BJ (cell line): ENCODE data around the gene BMAL1. TPM values are rescaled to one million over a fixed set of nuclear protein-coding genes. Genes with fewer than 3 reads are reported as not detected.

Experiments
- CTCF ChIA-PET: fragments of 350-600 bp; formaldehyde crosslinking; extraction: SDS; loops from one replicate; lab custom pipeline; 2021; ENCODE audit warnings: antibody characterized with exemption, inconsistent platforms; lab: Yijun Ruan, JAX
- POLR2A ChIA-PET: fragments of 300-600 bp; sonication (Branson Sonifier 250); formaldehyde crosslinking; extraction: SDS; loops from one replicate; lab custom pipeline; 2021; ENCODE audit warnings: antibody characterized with exemption; lab: Charles Lee
- DNase-seq: peaks from one replicate; pipeline ENCODE4 v3.0.0-alpha.2; 2011; ENCODE audit warnings: low read depth
- H3K27me3 ChIP-seq: 2 replicates; pipeline ENCODE4 v1.6.0; 2011; ENCODE audit warnings: low read length; ENCODE audit not compliant: control insufficient read depth, insufficient read depth
- H3K36me3 ChIP-seq: 2 replicates; pipeline ENCODE4 v1.5.1; 2011; ENCODE audit warnings: low read length; ENCODE audit not compliant: control insufficient read depth, insufficient read depth
- H3K4me3 ChIP-seq: 2 replicates; pipeline ENCODE4 v1.5.1; 2011; ENCODE audit warnings: low read depth, mild to moderate bottlenecking, control low read depth, low read length
- CTCF ChIP-seq: IDR thresholded peaks from 2 replicates; pipeline ENCODE4 v1.5.1; 2011; ENCODE audit warnings: low read depth, mild to moderate bottlenecking, control low read depth, inconsistent platforms, low read length, moderate library complexity; ENCODE audit not compliant: insufficient read depth
- polyA plus RNA-seq: library from polyadenylated mRNA; depleted of rRNA; stranded (reverse); fragments of >200 nt; gene quantifications from 2 replicates; pipeline ENCODE4 v1.2.3, GENCODE V29; 2011

Gene BMAL1
- polyA plus RNA-seq, 1 experiment: 6.1 TPM

- no peak for TF ChIP-seq CTCF
- Histone ChIP-seq H3K4me3 (no peak overlapping the region), H3K36me3 (no peaks in the 10 kb centered on the region), H3K27me3 (no peaks in the 10 kb centered on the region)
- DNase-seq: peak; percentile 61
- ChIA-PET POLR2A (no interaction called here), CTCF (interaction anchor here (0.9 to 8.7 kb wide), 6 partner anchors 23 to 130 kb away, joined by 3 to 93 read pairs (median 5); no protein-coding TSS in a partner anchor)
These were observed 61.9 kb downstream of the BMAL1 start for GRCh38 chr11:13339195-13340153.

GRCh38 chr11:13341026-13341425, 63.4 kb downstream of the BMAL1 start:
- Histone ChIP-seq H3K36me3 (no peaks in the 10 kb centered on the region), H3K27me3 (no peaks in the 10 kb centered on the region), H3K4me3 (no peak overlapping the region)
- ChIA-PET CTCF (interaction anchor here (7.0 kb wide), 1 partner anchor 132 kb away, joined by 93 read pairs; no protein-coding TSS in a partner anchor), POLR2A (no interaction called here)
- no peak for TF ChIP-seq CTCF
- no peak for DNase-seq

- CTCF ChIA-PET: interaction anchor here (0.6 to 5.4 kb wide), 22 partner anchors 8 to 175 kb away, joined by 3 to 95 read pairs (median 5); no protein-coding TSS in a partner anchor
- DNase-seq: no peak
- no peaks in the 10 kb centered on the region for H3K27me3 ChIP-seq
- POLR2A ChIA-PET: interaction anchor here (0.6 kb wide), 1 partner anchor 81 kb away, joined by 3 read pairs; no protein-coding TSS in a partner anchor
- H3K4me3 ChIP-seq: no peak overlapping the region
- TF ChIP-seq CTCF: no peak
- H3K36me3 ChIP-seq: no peaks in the 10 kb centered on the region
These were observed 65.5 kb downstream of the BMAL1 start for GRCh38 chr11:13343067-13343466.

- CTCF ChIA-PET: interaction anchor here (0.6 to 5.4 kb wide), 30 partner anchors 9 to 891 kb away, joined by 3 to 95 read pairs (median 5); no protein-coding TSS in a partner anchor
- no peak for DNase-seq
- Histone ChIP-seq H3K36me3 (no peaks in the 10 kb centered on the region), H3K27me3 (no peaks in the 10 kb centered on the region), H3K4me3 (no peak overlapping the region)
- TF ChIP-seq CTCF: peak; percentile 79
- POLR2A ChIA-PET: no interaction called here
These were observed 66.5 kb downstream of the BMAL1 start for GRCh38 chr11:13343931-13344717.

GRCh38 chr11:13344818-13345217, 67.2 kb downstream of the BMAL1 start:
- POLR2A ChIA-PET: no interaction called here
- CTCF ChIA-PET: interaction anchor here (0.7 to 5.4 kb wide), 18 partner anchors 9 to 177 kb away, joined by 3 to 95 read pairs (median 6); no protein-coding TSS in a partner anchor
- no peak for TF ChIP-seq CTCF
- no peaks in the 10 kb centered on the region for H3K36me3 ChIP-seq
- no peaks in the 10 kb centered on the region for H3K27me3 ChIP-seq
- no peak overlapping the region for H3K4me3 ChIP-seq
- DNase-seq: no peak
